ENCODE results near the gene CNIH1.
"Not testable (repeated sequence)": the region's sequence is repeated elsewhere in the genome, so short reads cannot be mapped to it uniquely, and the experiment has no call there.

Gene CNIH1

DNA sequence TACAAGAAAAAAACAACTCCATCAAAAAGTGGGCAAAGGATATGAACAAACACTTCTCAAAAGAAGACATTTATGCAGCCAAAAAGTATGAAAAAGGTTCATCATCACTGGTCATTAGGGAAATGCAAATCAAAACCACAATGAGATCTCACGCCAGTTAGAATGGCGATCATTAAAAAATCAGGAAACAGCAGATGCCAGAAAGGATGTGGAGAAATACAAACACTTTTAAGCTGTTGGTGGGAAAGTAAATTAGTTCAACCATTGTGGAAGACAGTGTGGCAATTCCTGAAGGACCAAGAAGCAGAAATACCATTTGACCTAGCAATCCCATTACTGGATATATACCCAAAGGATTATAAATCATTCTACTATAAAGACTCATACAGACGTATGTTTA lies 60.6 kb downstream of the CNIH1 start:
- not testable (repeated sequence) for DNase-seq (ENCODE audit: low spot score)

DNA sequence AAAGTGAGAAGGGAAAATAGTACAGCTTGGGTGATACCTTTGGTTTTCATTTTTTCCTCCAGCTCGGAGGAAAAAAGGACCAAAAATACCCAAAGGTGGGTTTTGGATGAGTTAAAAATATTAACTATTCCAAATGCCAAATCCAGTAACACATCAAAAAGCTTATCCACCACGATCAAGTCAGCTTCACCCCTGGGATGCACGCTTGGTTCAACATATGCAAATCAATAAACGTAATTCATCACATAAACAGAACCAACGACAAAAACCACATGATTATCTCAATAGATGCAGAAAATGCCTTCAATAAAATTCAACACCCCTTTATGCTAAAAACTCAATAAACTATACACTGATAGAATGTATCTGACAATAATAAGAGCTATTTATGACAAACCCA lies 62.3 kb downstream of the CNIH1 start:
- not testable (repeated sequence) for DNase-seq (ENCODE audit: low spot score)

- DNase-seq (ENCODE audit: low spot score): no peak
These were observed 63.7 kb downstream of the CNIH1 start for GRCh38 chr14:54377501-54377900.

DNA sequence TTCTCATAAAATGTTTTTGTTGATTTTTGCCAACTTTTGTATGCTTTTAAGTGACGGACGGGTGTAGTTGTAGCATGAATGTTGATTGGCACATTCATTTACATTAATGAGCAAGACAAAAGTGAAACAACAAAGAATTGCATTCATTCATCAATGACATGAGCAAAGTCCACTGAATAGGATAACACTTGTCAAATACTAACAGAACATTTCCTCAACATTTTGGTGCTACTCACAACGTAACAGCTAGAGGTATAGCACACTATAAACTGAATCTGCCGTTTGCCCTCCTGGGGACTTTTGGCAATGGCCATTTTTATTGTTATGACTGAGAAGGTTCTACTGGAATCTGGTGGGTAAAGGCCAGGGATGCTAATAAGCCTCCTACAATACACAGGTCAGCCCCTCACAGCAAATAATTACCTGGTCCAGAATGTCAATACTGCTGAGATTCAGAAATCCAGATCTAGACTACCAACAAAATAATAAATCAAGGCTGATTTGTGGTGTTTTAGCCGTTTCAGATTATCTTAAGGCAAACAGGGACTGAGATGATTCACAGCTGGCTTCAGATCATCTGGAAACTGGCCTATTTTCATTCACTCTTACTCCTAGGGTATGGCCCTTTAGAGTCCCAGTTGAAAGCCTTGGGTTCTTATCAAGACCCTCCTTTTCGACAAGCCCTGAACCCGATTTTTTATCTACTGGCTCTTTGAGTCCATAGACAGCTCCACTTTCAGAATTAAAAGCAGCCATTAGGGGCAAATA lies 66.9 kb downstream of the CNIH1 start:
- DNase-seq (ENCODE audit: low spot score): no peak

All from RKO (cell line).